ENCODE data around the gene LGR5.

Gene LGR5

GRCh38 chr12:71524626-71525025 is 85.0 kb downstream of the LGR5 start:
- Histone ChIP-seq H3K27ac (ENCODE audit: low read depth, low read length) (no peak overlapping the region), H3K4me2 (ENCODE audit: low read depth, low read length, poor library complexity, severe bottlenecking) (no peak overlapping the region), H3K9ac (ENCODE audit: low read length) (no peak overlapping the region), H3K9me2 (replicated peaks; ENCODE audit: insufficient read depth, low read length) (no peaks in the 10 kb centered on the region), H2AFZ (ENCODE audit: low read depth, low read length, severe bottlenecking) (no peak overlapping the region), H3K79me2 (ENCODE audit: insufficient read depth, low read length) (no peaks in the 10 kb centered on the region), H3F3A (ENCODE audit: insufficient read depth) (no peaks in the 10 kb centered on the region), H3K36me3 (ENCODE audit: low read length) (no peaks in the 10 kb centered on the region), H3K4me3 (ENCODE audit: insufficient read depth, low read length, poor library complexity, severe bottlenecking) (no peak overlapping the region), H3K27me3 (ENCODE audit: low read length) (0 out of 2 replicates have a peak, but pooled peaks cover 2% of the 10 kb centered on the region), H4K20me1 (ENCODE audit: low read depth, low read length) (no peaks in the 10 kb centered on the region; the same call in 1 of the 2 replicates), H3K9me3 (ENCODE audit: insufficient read depth, low read length) (no peaks in the 10 kb centered on the region)
- TF ChIP-seq EZH2phosphoT487 (conservative IDR thresholded peaks at IDR 0.05; ENCODE audit: low read length) (no peak), CTCF (IDR thresholded peaks at IDR 0.05; ENCODE audit: insufficient read depth, low read length, poor library complexity, severe bottlenecking) (no peak)

- H3K27me3 ChIP-seq (ENCODE audit: low read length): no peaks in the 10 kb centered on the region
- no peak overlapping the region for H3K4me3 ChIP-seq (ENCODE audit: insufficient read depth, low read length, poor library complexity, severe bottlenecking)
- no peaks in the 10 kb centered on the region for H3K9me3 ChIP-seq (ENCODE audit: insufficient read depth, low read length)
- no peaks in the 10 kb centered on the region for H3K36me3 ChIP-seq (ENCODE audit: low read length)
- TF ChIP-seq CTCF (IDR thresholded peaks at IDR 0.05; ENCODE audit: insufficient read depth, low read length, poor library complexity, severe bottlenecking): no peak
- no peak for TF ChIP-seq EZH2phosphoT487 (conservative IDR thresholded peaks at IDR 0.05; ENCODE audit: low read length)
- no peak overlapping the region for H3K27ac ChIP-seq (ENCODE audit: low read depth, low read length)
- H2AFZ ChIP-seq (ENCODE audit: low read depth, low read length, severe bottlenecking): no peak overlapping the region
- H4K20me1 ChIP-seq (ENCODE audit: low read depth, low read length): no peaks in the 10 kb centered on the region
- no peaks in the 10 kb centered on the region for H3K79me2 ChIP-seq (ENCODE audit: insufficient read depth, low read length)
- no peaks in the 10 kb centered on the region for H3F3A ChIP-seq (ENCODE audit: insufficient read depth)
- H3K9ac ChIP-seq (ENCODE audit: low read length): no peak overlapping the region
- no peak overlapping the region for H3K4me2 ChIP-seq (ENCODE audit: low read depth, low read length, poor library complexity, severe bottlenecking)
- H3K9me2 ChIP-seq (replicated peaks; ENCODE audit: insufficient read depth, low read length): no peaks in the 10 kb centered on the region
Measured at GRCh38 chr12:71533703-71534102, 94.1 kb downstream of the LGR5 start.

GRCh38 chr12:71536279-71536938 is 96.8 kb downstream of the LGR5 start:
- Histone ChIP-seq H3F3A (ENCODE audit: insufficient read depth) (no peaks in the 10 kb centered on the region), H3K9ac (ENCODE audit: low read length) (no peak overlapping the region), H4K20me1 (ENCODE audit: low read depth, low read length) (no peaks in the 10 kb centered on the region), H3K4me2 (ENCODE audit: low read depth, low read length, poor library complexity, severe bottlenecking) (no peak overlapping the region), H2AFZ (ENCODE audit: low read depth, low read length, severe bottlenecking) (no peak overlapping the region), H3K27me3 (ENCODE audit: low read length) (no peaks in the 10 kb centered on the region), H3K79me2 (ENCODE audit: insufficient read depth, low read length) (no peaks in the 10 kb centered on the region), H3K9me3 (ENCODE audit: insufficient read depth, low read length) (no peaks in the 10 kb centered on the region), H3K27ac (ENCODE audit: low read depth, low read length) (no peak overlapping the region), H3K4me3 (ENCODE audit: insufficient read depth, low read length, poor library complexity, severe bottlenecking) (no peak overlapping the region), H3K36me3 (ENCODE audit: low read length) (no peaks in the 10 kb centered on the region), H3K9me2 (replicated peaks; ENCODE audit: insufficient read depth, low read length) (no peaks in the 10 kb centered on the region)
- TF ChIP-seq CTCF (IDR thresholded peaks at IDR 0.05; ENCODE audit: insufficient read depth, low read length, poor library complexity, severe bottlenecking) (no peak), EZH2phosphoT487 (conservative IDR thresholded peaks at IDR 0.05; ENCODE audit: low read length) (no peak)

Data from SU-DHL-6 (cell line).